GM10266 (cell line): Measurements from ENCODE around the gene VSIG2.
"Not testable (repeated sequence)": the region's sequence is repeated elsewhere in the genome, so short reads cannot be mapped to it uniquely, and the experiment has no call there.

Experiments used
- DNase-seq: peaks from one replicate; pipeline ENCODE4 v3.0.0; 2012; ENCODE audit errors: extremely low spot score
- TF ChIP-seq, protein P1 (sequence below): IDR thresholded peaks from 2 replicates; pipeline ENCODE4 v1.5.1; 2012; ENCODE audit warnings: mild to moderate bottlenecking, low read depth; ENCODE audit not compliant: control insufficient read depth, insufficient read depth; ENCODE audit errors: missing control alignments

Gene VSIG2

DNA sequence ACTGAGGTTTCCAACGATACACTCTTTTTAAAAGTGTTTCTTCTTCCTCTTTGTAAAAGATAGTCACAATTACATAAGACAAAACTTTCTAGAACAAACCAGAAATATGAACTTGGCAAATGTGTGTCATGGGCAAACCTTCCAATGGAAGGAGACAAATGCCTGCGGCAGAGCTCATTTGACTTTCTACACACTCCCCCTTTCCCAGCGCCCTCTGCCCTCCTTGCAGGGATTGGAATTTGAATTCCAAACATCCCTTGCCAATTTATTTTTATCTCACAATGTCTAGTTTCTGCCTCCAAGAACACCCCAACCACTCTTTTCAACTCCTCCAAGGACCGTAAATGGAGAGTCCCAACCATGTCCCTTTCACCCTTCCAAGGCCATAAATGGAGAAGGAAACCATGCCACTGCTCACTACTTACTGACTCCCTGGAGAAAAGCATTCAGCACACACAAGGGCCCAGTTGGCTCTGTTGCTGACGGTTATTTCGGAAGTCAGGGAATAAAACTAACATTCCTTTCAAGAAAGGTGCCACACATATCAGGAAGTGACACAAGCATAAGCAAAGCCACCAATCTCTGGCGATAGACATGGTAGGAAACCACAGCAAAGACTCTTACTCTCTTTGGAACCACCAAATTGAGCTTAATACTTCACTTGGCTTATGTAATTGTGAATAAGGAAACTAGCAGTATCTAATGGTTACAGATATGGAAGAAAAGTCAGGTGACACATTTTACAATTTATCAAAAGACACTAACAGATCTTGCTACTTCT is 25.0 kb upstream of the VSIG2 start:
- TF ChIP-seq, protein P1, sequence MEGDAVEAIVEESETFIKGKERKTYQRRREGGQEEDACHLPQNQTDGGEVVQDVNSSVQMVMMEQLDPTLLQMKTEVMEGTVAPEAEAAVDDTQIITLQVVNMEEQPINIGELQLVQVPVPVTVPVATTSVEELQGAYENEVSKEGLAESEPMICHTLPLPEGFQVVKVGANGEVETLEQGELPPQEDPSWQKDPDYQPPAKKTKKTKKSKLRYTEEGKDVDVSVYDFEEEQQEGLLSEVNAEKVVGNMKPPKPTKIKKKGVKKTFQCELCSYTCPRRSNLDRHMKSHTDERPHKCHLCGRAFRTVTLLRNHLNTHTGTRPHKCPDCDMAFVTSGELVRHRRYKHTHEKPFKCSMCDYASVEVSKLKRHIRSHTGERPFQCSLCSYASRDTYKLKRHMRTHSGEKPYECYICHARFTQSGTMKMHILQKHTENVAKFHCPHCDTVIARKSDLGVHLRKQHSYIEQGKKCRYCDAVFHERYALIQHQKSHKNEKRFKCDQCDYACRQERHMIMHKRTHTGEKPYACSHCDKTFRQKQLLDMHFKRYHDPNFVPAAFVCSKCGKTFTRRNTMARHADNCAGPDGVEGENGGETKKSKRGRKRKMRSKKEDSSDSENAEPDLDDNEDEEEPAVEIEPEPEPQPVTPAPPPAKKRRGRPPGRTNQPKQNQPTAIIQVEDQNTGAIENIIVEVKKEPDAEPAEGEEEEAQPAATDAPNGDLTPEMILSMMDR = no peak

DNA sequence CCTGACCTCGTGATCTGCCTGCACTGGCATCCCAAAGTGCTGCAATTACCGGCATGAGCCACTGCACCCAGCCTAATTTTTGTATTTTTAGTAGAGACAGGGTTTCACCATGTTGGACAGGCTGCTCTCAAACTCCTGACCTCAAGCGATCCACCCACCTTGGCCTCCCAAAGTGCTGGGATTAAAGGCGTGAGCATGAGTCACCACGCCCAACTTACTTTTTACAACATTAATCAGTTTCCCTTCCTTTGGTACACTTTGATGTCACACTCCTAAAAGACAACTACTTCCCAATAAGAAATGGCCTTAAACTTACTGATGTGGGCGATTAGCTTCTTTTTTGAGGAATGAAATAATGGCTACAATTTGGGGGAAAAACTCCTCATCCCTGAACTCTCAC is 18.9 kb upstream of the VSIG2 start:
- not testable (repeated sequence) for DNase-seq

More for the DNA sequence above, 25.0 kb upstream of the VSIG2 start:
- DNase-seq = no peak

DNA sequence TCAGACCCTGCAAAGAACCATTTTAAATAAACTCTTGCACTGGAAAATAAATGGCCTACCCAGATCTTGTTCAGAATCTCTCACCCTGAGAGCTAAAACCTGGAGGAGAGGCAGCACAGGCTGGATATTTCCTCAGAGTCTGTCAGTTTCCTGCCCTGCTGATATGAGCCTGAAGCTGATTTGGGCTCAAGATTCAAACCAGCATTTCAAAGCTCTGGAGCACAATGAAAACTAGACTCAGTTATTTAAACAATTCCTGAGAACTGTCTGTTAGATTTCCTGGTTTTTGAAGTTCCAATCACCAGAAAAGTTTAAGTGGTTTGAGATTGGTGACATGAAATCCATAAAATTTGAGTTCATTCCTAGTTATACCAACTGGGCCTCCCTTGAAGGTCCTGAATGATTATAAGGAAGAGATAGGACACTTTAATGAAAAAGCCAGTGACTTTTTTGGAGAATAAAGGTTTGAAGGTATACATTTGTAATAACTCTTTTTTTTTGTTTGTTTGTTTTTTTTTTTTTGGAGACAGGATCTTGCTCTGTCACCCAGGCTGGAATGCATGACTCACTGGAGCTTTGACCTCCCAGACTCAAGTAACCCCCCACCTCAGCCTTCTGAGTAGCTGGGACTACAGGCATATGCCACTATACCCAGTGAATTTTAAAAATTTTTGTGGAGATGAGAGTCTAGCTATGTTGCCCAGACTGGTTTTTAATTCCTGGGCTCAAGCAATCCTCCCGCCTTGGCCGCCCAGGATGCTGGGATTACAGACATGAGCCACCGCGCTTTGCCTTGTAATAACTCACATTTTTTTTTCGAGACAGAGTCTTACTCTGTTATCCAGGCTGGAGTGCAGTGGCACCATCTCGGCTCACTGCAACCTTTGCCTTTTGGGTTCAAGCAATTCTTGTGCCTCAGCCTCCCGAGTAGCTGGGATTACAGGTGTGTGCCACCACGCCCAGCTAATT is 18.0 kb upstream of the VSIG2 start:
- no peak for DNase-seq
- TF ChIP-seq, protein P1 = no peak

DNA sequence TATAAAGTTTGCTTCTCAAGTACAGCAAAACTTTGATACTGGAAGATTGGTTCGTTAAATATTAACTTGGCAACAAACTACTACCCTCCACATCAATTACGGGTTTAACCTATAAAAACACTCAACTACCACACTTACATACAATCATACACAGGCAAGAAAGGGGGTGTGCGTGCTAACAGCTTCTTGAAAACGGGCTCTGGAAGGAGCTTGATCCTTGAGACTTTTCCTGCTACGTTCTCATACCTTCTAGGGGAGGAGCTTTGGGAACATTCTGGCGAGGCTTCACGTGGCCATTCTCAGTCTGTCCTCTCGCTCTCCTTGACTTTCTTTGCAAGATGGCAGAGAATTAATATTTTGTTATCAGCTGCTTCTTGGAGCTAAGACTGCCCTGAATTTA is 16.9 kb upstream of the VSIG2 start:
- TF ChIP-seq, protein P1 = no peak
- no peak for DNase-seq

DNA sequence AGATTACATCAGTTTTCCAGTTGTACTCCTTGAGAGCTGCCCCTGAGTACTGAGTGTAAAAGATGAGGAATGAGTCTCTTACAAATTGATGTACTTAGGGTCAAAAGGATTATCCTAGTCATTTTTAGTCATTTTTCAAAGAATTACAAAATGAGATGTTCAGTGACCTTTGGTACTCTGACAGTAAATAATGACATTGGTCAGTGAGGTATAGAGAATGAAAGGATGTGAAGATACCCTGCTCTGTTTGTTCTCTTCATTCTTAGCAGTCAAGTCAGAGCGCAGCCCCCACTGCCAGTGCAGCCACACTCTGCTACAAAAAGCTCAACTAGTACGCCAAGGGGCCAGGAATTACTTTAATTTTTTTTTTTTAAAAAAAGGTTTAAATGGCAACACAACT is 14.1 kb upstream of the VSIG2 start:
- no peak for DNase-seq
- TF ChIP-seq, protein P1 = no peak

DNA sequence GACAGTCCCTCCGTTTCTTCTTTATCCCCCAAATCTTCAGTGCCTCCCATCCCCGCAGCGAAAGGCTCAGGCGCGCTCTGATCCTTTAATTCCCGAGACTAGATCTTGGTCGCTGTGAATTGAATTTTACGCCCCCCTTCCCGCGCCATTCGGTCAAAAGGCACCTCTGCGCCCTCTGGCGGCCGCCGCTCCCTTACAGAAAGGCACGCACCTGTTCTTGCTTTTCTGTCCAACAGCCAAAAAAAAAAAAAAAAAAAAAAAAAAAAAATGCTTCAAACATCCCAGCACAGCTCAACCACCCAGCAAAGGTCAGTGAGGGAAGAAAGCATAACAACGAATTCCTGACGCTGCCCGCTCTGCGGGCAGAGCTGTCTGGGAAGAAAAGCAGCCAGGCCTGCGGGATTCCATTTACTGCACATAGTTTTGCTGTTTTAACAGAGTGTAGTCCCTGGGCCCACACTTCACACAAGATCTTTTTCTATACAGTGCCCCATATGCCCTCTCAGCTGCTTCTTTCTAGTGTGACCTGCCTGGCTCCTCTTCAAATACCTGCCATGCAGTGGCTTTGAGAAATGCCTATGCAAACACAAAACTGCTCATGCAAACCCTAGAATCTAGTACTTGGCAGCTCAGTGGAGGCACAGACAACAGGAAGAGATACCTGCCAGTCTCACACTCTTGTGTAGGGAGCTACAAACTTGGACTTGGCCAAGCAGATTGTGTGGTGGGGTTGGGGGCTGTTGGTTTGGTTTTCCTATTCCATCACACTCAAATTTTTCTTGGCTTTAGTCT is 11.3 kb upstream of the VSIG2 start:
- TF ChIP-seq, protein P1 = peak; percentile 83
- peak; percentile 74 for DNase-seq

DNA sequence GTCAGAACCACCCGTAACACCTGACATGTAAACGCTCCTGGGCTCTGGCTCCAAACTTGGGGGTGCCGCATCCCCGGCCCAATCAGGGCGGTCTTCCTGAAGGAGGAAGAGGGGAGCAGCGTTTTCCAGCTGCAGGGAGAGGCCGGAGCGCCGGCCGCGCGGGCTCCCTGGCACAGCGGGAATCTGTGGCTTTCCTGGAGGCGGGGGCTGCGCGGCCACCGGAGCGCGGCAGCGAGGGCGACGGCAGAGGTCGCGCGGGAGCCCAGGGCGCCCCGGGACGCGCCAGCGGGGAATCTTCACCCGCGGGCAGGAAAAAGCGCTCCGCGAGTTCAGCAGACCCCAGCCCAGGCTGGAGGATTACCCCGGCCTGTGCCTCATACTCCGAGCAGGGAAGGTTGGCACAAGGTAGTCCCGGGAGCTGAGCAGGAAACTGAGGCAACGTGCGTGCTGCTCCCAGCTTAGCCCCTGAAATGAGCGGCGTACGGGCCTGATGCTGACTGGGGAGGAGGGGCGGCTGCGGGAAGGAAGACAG is 10.6 kb upstream of the VSIG2 start:
- no peak for DNase-seq
- TF ChIP-seq, protein P1 = no peak
